ENCODE results near the gene TINAGL1. TPM values are rescaled to one million over a fixed set of nuclear protein-coding genes. Genes with fewer than 3 reads are reported as not detected.

Gene TINAGL1
- total RNA-seq, 1 experiment from 2014 or later, result 2.5 TPM

DNA sequence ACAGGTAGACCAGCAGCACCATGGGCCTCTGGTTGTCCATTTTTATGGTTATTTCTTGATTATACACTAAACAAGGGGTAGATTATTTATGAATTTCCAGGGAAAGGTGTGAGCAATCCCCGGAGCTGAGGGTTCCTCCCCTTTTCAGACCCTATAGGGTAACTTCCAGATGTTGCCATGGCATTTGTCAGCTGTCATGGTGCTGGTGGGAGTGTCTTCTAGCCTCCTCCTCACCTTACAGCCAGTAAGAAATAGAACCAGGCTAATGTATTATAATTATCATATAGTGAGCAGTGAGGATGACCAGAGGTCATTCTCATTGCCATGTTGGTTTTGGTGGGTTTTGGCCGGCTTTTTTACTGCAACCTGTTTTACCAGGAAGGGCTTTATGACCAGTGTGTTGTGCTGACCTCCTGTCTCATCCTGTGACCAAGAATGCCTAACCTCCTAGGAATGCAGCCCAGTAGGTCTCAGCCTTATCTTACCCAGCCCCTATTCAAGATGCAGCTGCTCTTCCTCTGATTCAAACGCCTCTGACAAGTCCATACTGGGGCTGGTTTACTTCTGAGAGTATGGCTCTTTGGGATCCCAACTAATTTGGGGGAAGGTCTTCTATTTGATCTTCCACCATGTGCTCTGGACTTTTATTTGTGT, 13.5 kb upstream of the TINAGL1 start:
- H3K9ac ChIP-seq (ENCODE audit: extremely low read depth, insufficient read length, low read length), result peak overlapping the region; percentile 19
- Mint-ChIP-seq H3K27ac (peak overlapping the region; percentile 7 to 48 (median 13); a peak in 4 of 7 replicates), H3K27me3 (ENCODE audit: low read depth) (peaks cover 3% of the 10 kb centered on the region; the same call in 1 of the 2 replicates)

More for the DNA sequence above, 13.5 kb upstream of the TINAGL1 start:
- Histone ChIP-seq H3K27ac (ENCODE audit: insufficient read length, low read depth, low read length) (no peak overlapping the region), H4K20me1 (ENCODE audit: control insufficient read depth, insufficient read depth, insufficient read length) (no peaks in the 10 kb centered on the region), H3K9me3 (ENCODE audit: control insufficient read depth, low read depth, low read length) (no peaks in the 10 kb centered on the region), H2BK20ac (ENCODE audit: low read depth, low read length, poor library complexity, severe bottlenecking) (no peak overlapping the region), H3K4me1 (ENCODE audit: insufficient read depth, low read length) (peaks cover 5% of the 10 kb centered on the region; the same call in 1 of the 2 replicates), H2AFZ (ENCODE audit: low read length) (no peak overlapping the region), H4K5ac (ENCODE audit: insufficient read length, low read depth, low read length) (no peak overlapping the region), H3K4ac (ENCODE audit: low read depth, low read length) (no peak overlapping the region), H2BK15ac (ENCODE audit: low read depth, low read length) (no peak overlapping the region), H3K4me2 (ENCODE audit: insufficient read depth, insufficient read length, low read length) (peak overlapping the region; percentile 14), H3K23ac (ENCODE audit: insufficient read length, low read depth, low read length) (no peak overlapping the region), H3K79me2 (ENCODE audit: insufficient read depth, low read length) (no peaks in the 10 kb centered on the region), H2BK5ac (ENCODE audit: insufficient read length, low read length) (no peak overlapping the region), H2AK5ac (ENCODE audit: insufficient read length, low read length) (no peak overlapping the region), H3K27me3 (ENCODE audit: insufficient read depth, low read length) (no peaks in the 10 kb centered on the region), H4K8ac (replicated peaks; ENCODE audit: insufficient read length, low read depth, low read length) (no peak overlapping the region), H4K91ac (ENCODE audit: insufficient read length, low read depth, low read length) (no peak overlapping the region), H3K56ac (ENCODE audit: insufficient read length, low read depth, low read length) (no peak overlapping the region), H3T11ph (ENCODE audit: low read length) (peak overlapping the region; percentile 8), H3K18ac (ENCODE audit: insufficient read length, low read depth, low read length) (peak overlapping the region; percentile 75), H3K79me1 (ENCODE audit: insufficient read depth, low read depth, low read length, poor library complexity, severe bottlenecking) (no peaks in the 10 kb centered on the region), H3K14ac (ENCODE audit: insufficient read depth, low read length) (peak overlapping the region; percentile 51; the same call in 1 of the 2 replicates), H2BK12ac (ENCODE audit: insufficient read length, low read depth, low read length) (peak overlapping the region; percentile 67), H3K23me2 (ENCODE audit: insufficient read length, low read depth, low read length, poor library complexity, severe bottlenecking) (no peaks in the 10 kb centered on the region), H2BK120ac (ENCODE audit: low read depth, low read length, poor library complexity, severe bottlenecking) (no peak overlapping the region)
- Mint-ChIP-seq H3K36me3 (ENCODE audit: insufficient read depth in 1 of 3, low read depth in 3 of 3) (no peaks in the 10 kb centered on the region), H3K4me3 (no peak overlapping the region), H3K4me1 (peaks cover 19 to 21% of the 10 kb centered on the region in 2 experiments), H3K9me3 (peaks cover 0 to 3% of the 10 kb centered on the region in 2 experiments; a peak in 2 of 5 replicates)
- WGBS (ENCODE audit: extremely low coverage, insufficient read length, low lambda C conversion rate), result no CpG with 5 or more reads among the region's 3 CpGs
- TF ChIP-seq, protein P1, sequence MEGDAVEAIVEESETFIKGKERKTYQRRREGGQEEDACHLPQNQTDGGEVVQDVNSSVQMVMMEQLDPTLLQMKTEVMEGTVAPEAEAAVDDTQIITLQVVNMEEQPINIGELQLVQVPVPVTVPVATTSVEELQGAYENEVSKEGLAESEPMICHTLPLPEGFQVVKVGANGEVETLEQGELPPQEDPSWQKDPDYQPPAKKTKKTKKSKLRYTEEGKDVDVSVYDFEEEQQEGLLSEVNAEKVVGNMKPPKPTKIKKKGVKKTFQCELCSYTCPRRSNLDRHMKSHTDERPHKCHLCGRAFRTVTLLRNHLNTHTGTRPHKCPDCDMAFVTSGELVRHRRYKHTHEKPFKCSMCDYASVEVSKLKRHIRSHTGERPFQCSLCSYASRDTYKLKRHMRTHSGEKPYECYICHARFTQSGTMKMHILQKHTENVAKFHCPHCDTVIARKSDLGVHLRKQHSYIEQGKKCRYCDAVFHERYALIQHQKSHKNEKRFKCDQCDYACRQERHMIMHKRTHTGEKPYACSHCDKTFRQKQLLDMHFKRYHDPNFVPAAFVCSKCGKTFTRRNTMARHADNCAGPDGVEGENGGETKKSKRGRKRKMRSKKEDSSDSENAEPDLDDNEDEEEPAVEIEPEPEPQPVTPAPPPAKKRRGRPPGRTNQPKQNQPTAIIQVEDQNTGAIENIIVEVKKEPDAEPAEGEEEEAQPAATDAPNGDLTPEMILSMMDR (conservative IDR thresholded peaks at IDR 0.05), result no peak
- DNase-seq, result peak; percentile 81

All from H9 (cell line).